ENCODE data around the gene EXOC1. TPM values are rescaled to one million over a fixed set of nuclear protein-coding genes. Genes with fewer than 3 reads are reported as not detected.

The EXOC1 gene, protein sequence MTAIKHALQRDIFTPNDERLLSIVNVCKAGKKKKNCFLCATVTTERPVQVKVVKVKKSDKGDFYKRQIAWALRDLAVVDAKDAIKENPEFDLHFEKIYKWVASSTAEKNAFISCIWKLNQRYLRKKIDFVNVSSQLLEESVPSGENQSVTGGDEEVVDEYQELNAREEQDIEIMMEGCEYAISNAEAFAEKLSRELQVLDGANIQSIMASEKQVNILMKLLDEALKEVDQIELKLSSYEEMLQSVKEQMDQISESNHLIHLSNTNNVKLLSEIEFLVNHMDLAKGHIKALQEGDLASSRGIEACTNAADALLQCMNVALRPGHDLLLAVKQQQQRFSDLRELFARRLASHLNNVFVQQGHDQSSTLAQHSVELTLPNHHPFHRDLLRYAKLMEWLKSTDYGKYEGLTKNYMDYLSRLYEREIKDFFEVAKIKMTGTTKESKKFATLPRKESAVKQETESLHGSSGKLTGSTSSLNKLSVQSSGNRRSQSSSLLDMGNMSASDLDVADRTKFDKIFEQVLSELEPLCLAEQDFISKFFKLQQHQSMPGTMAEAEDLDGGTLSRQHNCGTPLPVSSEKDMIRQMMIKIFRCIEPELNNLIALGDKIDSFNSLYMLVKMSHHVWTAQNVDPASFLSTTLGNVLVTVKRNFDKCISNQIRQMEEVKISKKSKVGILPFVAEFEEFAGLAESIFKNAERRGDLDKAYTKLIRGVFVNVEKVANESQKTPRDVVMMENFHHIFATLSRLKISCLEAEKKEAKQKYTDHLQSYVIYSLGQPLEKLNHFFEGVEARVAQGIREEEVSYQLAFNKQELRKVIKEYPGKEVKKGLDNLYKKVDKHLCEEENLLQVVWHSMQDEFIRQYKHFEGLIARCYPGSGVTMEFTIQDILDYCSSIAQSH
- 12.0 to 18.2 TPM (median 14.7 TPM) in 5 replicates for total RNA-seq (2022; extraction: Qiagen RNA extraction)

DNA sequence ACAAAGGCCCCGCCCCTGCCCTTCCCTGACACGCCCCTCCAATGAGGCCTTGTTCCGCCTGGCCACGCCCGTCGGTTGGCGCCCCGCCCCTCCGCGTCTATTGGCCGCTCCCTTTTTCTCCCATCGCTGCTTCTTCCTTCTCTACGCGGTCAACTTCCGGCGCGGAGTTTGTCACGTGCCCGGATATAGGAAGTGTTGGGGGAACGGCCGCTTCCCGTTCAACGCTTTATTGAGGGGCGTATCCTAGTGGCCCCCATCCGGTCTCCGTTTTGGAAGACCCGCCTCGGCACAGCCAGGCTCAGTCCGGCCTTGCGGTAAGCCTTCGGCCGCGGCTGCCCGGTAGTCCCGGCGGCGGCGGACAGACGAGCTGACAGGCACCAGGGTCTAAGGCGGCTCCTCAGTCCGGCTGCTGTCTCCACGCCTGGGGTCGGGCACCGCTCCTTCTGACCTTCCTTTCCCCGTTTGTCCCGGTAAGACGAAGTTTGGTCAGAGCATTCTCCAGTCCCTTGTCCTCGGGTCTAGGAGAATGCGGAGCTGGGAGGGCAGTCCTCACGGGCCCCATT, at the start of gene EXOC1:
TSS of gene EXOC1 (plus strand) at position 165 of the 563 bp plus-strand sequence. CDS start 4,676 bp downstream, outside the sequence.

GRCh38 chr4:55819634-55820033, 33.8 kb upstream of the EXOC1 start, which contains the start of gene EXOC1L:
Gene EXOC1L (plus strand): TSS chr4:55819790. CDS start chr4:55820027, 237 bp downstream.

DNA sequence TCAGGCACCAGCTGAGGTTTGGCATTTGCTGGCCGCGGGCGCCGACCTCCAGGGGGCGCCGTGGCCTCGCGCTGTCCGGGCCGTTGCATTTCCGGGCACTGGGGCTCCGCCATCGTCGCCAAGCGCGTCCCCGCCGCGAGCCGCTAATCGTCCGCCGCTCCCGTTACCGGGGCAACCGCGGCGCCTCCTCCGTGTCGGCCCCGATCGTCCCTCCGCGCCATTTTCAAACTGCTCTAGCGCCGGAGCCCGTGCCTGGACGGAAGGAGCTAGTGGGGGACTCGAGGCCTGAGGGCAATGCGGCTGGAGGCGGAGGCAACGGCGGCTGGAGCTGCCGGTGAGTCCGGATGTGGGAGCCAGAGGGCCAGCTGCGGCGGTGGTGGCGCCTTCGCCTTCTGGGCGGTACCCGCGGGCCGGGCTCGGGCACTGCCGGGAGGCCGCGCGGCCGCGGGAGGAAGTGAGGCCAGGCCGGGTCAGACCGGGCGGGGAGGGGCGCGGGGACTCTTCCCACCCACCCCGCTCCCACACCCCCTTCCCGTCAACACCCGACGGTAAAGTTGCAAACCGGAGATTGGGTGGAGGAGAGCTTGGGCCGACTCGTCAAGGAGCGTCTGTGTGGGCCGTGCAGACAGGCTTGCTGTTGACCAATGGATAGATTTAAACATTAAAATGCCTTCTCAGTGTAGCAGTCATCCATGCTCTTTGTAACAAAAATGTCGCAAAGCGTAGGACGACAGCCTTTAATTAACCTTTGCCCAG, 95.5 kb downstream of the EXOC1 start, which contains the start of gene CEP135:
TSS of gene CEP135 (plus strand) at position 220 of the 756 bp plus-strand sequence. CDS start 3,186 bp downstream, outside the sequence.

Other genes starting within 250 kb of the EXOC1 start
- 0.41 to 0.87 TPM (median 0.65 TPM) in 4 of 5 replicates, not detected in the other for gene NMU, start 217.3 kb upstream of the EXOC1 start, total RNA-seq (2022; extraction: Qiagen RNA extraction)
- not detected in 5 replicates for gene EXOC1L, start 33.9 kb upstream of the EXOC1 start, total RNA-seq (2022; extraction: Qiagen RNA extraction)
- gene CEP135, start 95.3 kb downstream of the EXOC1 start, total RNA-seq (2022; extraction: Qiagen RNA extraction) = 4.1 to 6.4 TPM (median 4.7 TPM) in 5 replicates

All from A549 treated with Hydrocortisone at 1 μM for 4 hours (cell line).